ENCODE measurements around the gene IFITM1.
A peak's percentile ranks its signal among the peaks of the same experiment; 100 is the strongest.
"Not testable (repeated sequence)": the region's sequence is repeated elsewhere in the genome, so short reads cannot be mapped to it uniquely, and the experiment has no call there.

IFITM1 gene

GRCh38 chr11:313787-314553 lies at the start of gene IFITM1:
IFITM1 (plus strand) TSS chr11:314040; CDS start chr11:314171, 131 bp downstream.
- peak; percentile 58 for DNase-seq

GRCh38 chr11:266676-267439 lies 47.0 kb upstream of the IFITM1 start:
- no peak for DNase-seq

- no peak for DNase-seq
Observed at GRCh38 chr11:267491-267994, 46.3 kb upstream of the IFITM1 start.

- DNase-seq, result not testable (repeated sequence)
Observed at GRCh38 chr11:268716-269145, 45.1 kb upstream of the IFITM1 start.

GRCh38 chr11:269146-269890 lies 44.5 kb upstream of the IFITM1 start:
- no peak for DNase-seq

GRCh38 chr11:270451-271318 lies 43.2 kb upstream of the IFITM1 start:
- DNase-seq, result no peak

GRCh38 chr11:271319-271715 lies 42.5 kb upstream of the IFITM1 start:
- DNase-seq, result no peak

- DNase-seq, result no peak
Observed at GRCh38 chr11:272195-272930, 41.5 kb upstream of the IFITM1 start.

GRCh38 chr11:272931-273198 lies 41.0 kb upstream of the IFITM1 start:
- DNase-seq, result no peak

- DNase-seq, result no peak
Observed at GRCh38 chr11:276219-276618, 37.6 kb upstream of the IFITM1 start.

GRCh38 chr11:278001-278951 lies 35.6 kb upstream of the IFITM1 start, which contains the start of gene NLRP6:
NLRP6 (plus strand) TSS chr11:278407; CDS start chr11:278570, 163 bp downstream.
- DNase-seq, result no peak

- DNase-seq, result no peak
Observed at GRCh38 chr11:279040-279965, 34.5 kb upstream of the IFITM1 start.

GRCh38 chr11:279966-280705 lies 33.7 kb upstream of the IFITM1 start:
- no peak for DNase-seq

- no peak for DNase-seq
Observed at GRCh38 chr11:280706-281485, 32.9 kb upstream of the IFITM1 start.

GRCh38 chr11:281486-282161 lies 32.2 kb upstream of the IFITM1 start:
- DNase-seq, result no peak

GRCh38 chr11:282171-282570 lies 31.7 kb upstream of the IFITM1 start:
- no peak for DNase-seq

Measured in activated effector memory CD4-positive, alpha-beta T cell treated with Interleukin-2 at 50 U/mL for 16 hours (primary cell).